ENCODE data around the gene ARHGEF7. TPM values are rescaled to one million over a fixed set of nuclear protein-coding genes. Genes with fewer than 3 reads are reported as not detected.

ARHGEF7 gene
- total RNA-seq, 2 donors from 2014 or later: 49.5 to 53.5 TPM

GRCh38 chr13:111272117-111272516, 157.0 kb downstream of the ARHGEF7 start:
- Mint-ChIP-seq H3K36me3 (ENCODE audit: low read depth) (peaks cover 63% of the 10 kb centered on the region), H3K27me3 (ENCODE audit: insufficient read depth) (no peaks in the 10 kb centered on the region), H3K27ac (no peak overlapping the region), H3K4me3 (no peak overlapping the region), H3K9me3 (no peaks in the 10 kb centered on the region), H3K4me1 (peaks cover 1% of the 10 kb centered on the region)
- Histone ChIP-seq H3K27me3 (ENCODE audit: control insufficient read depth, insufficient read depth, low read length, poor library complexity, severe bottlenecking) (no peaks in the 10 kb centered on the region), H3K9ac (ENCODE audit: extremely low read depth, low read length, poor library complexity, severe bottlenecking) (no peak overlapping the region), H3K9me3 (ENCODE audit: control insufficient read depth, low read length) (no peaks in the 10 kb centered on the region), H3K27ac (ENCODE audit: low read depth, low read length) (no peak overlapping the region), H3K4me3 (ENCODE audit: low read length) (no peak overlapping the region), H3K4me1 (ENCODE audit: control insufficient read depth, insufficient read depth, low read length) (peaks cover 4% of the 10 kb centered on the region), H3K36me3 (ENCODE audit: control insufficient read depth, insufficient read depth, low read length) (peaks cover 67% of the 10 kb centered on the region)
- DNase-seq: no peak
- TF ChIP-seq CTCF (conservative IDR thresholded peaks at IDR 0.05): no peak
- WGBS, 2 experiments (ENCODE audit: insufficient coverage in 1 of 2, insufficient read length in 1 of 2): 94 to 100% methylated on average over 2 to 7 of the region's 7 CpGs

- DNase-seq: peak; percentile 30
- Histone ChIP-seq H3K27ac (ENCODE audit: low read depth, low read length) (no peak overlapping the region), H3K27me3 (ENCODE audit: control insufficient read depth, insufficient read depth, low read length, poor library complexity, severe bottlenecking) (no peaks in the 10 kb centered on the region), H3K9ac (ENCODE audit: extremely low read depth, low read length, poor library complexity, severe bottlenecking) (no peak overlapping the region), H3K36me3 (ENCODE audit: control insufficient read depth, insufficient read depth, low read length) (peaks cover 61% of the 10 kb centered on the region), H3K9me3 (ENCODE audit: control insufficient read depth, low read length) (no peaks in the 10 kb centered on the region), H3K4me1 (ENCODE audit: control insufficient read depth, insufficient read depth, low read length) (no peaks in the 10 kb centered on the region), H3K4me3 (ENCODE audit: low read length) (no peak overlapping the region)
- no peak overlapping the region for H3K27ac Mint-ChIP-seq
- peaks cover 53% of the 10 kb centered on the region for H3K36me3 Mint-ChIP-seq (ENCODE audit: low read depth)
- no peak overlapping the region for H3K4me3 Mint-ChIP-seq
- no peak for TF ChIP-seq CTCF (conservative IDR thresholded peaks at IDR 0.05)
- no peaks in the 10 kb centered on the region for H3K27me3 Mint-ChIP-seq (ENCODE audit: insufficient read depth)
- no peaks in the 10 kb centered on the region for H3K9me3 Mint-ChIP-seq
- 95 to 96% methylated on average over 7 to 10 of the region's 10 CpGs for WGBS, 2 experiments (ENCODE audit: insufficient coverage in 1 of 2, insufficient read length in 1 of 2)
- no peaks in the 10 kb centered on the region for H3K4me1 Mint-ChIP-seq
Measured at GRCh38 chr13:111275382-111275781, 160.3 kb downstream of the ARHGEF7 start.

GRCh38 chr13:111275995-111276618, 161.0 kb downstream of the ARHGEF7 start:
- 88% methylated on average over 4 to 5 of the region's 5 CpGs for WGBS, 2 experiments (ENCODE audit: insufficient coverage in 1 of 2, insufficient read length in 1 of 2)
- H3K36me3 Mint-ChIP-seq (ENCODE audit: low read depth): peaks cover 51% of the 10 kb centered on the region
- H3K4me3 Mint-ChIP-seq: no peak overlapping the region
- no peaks in the 10 kb centered on the region for H3K9me3 ChIP-seq (ENCODE audit: control insufficient read depth, low read length)
- H3K27me3 Mint-ChIP-seq (ENCODE audit: insufficient read depth): no peaks in the 10 kb centered on the region
- no peak overlapping the region for H3K27ac Mint-ChIP-seq
- no peaks in the 10 kb centered on the region for H3K27me3 ChIP-seq (ENCODE audit: control insufficient read depth, insufficient read depth, low read length, poor library complexity, severe bottlenecking)
- no peak for TF ChIP-seq CTCF (conservative IDR thresholded peaks at IDR 0.05)
- H3K4me1 Mint-ChIP-seq: no peaks in the 10 kb centered on the region
- no peak for DNase-seq
- no peaks in the 10 kb centered on the region for H3K9me3 Mint-ChIP-seq
- H3K9ac ChIP-seq (ENCODE audit: extremely low read depth, low read length, poor library complexity, severe bottlenecking): no peak overlapping the region
- H3K4me1 ChIP-seq (ENCODE audit: control insufficient read depth, insufficient read depth, low read length): no peaks in the 10 kb centered on the region
- H3K4me3 ChIP-seq (ENCODE audit: low read length): no peak overlapping the region
- H3K36me3 ChIP-seq (ENCODE audit: control insufficient read depth, insufficient read depth, low read length): peaks cover 62% of the 10 kb centered on the region
- no peak overlapping the region for H3K27ac ChIP-seq (ENCODE audit: low read depth, low read length)
